IMR-90 (cell line): ENCODE results near the gene TSPAN33. TPM values are rescaled to one million over a fixed set of nuclear protein-coding genes. Genes with fewer than 3 reads are reported as not detected.

ENCODE experiments used
- ATAC-seq: fragments of 200-7000 bp; cut with Tn5 transposase; 2 replicates; pipeline ENCODE4 v1.9.1; 2020; ENCODE audit warnings: low read depth, mild to moderate bottlenecking, moderate library complexity
- BruUV-seq: library from RNA; stranded (reverse); fragments of 400-500 nt; replicated peaks from 2 replicates; lab custom pipeline; 2021; lab: Mats Ljungman, UMichigan
- CTCF ChIA-PET: fragments of 300-600 bp; formaldehyde crosslinking; extraction: SDS; loops from one replicate; lab custom pipeline; 2021; ENCODE audit warnings: antibody characterized with exemption; lab: Yijun Ruan, JAX
- POLR2A ChIA-PET: fragments of 300-600 bp; sonication (Branson Sonifier 250); formaldehyde crosslinking; loops from one replicate; lab custom pipeline; 2022; ENCODE audit warnings: antibody characterized with exemption; ENCODE audit not compliant: unreplicated experiment; lab: Charles Lee
- DNase-seq: peaks from one replicate; pipeline ENCODE4 v3.0.0; 2013
- H2AFZ ChIP-seq: replicated peaks from 2 replicates; pipeline ENCODE3; 2013; ENCODE audit warnings: low read length, mild to moderate bottlenecking; ENCODE audit not compliant: poor library complexity
- H2AK5ac ChIP-seq: 2 replicates; pipeline ENCODE4 v1.6.1; 2013; ENCODE audit warnings: low read depth, low read length, inconsistent platforms
- H2AK9ac ChIP-seq: replicated peaks from 2 replicates; pipeline ENCODE3; 2013; ENCODE audit warnings: mild to moderate bottlenecking, low read depth, low read length, moderate library complexity; ENCODE audit not compliant: poor library complexity
- H2BK120ac ChIP-seq: 2 replicates; pipeline ENCODE4 v1.6.1; 2013; ENCODE audit warnings: low read depth, low read length, inconsistent platforms
- H2BK15ac ChIP-seq: 3 replicates; pipeline ENCODE4 v1.6.1; 2013; ENCODE audit warnings: low read depth, low read length, inconsistent platforms
- H2BK20ac ChIP-seq: 2 replicates; pipeline ENCODE4 v1.6.1; 2013; ENCODE audit warnings: low read depth, mild to moderate bottlenecking, inconsistent platforms, low read length, moderate library complexity
- H2BK5ac ChIP-seq: 2 replicates; pipeline ENCODE4 v1.6.1; 2013; ENCODE audit warnings: mild to moderate bottlenecking, low read depth, low read length, inconsistent platforms; ENCODE audit not compliant: poor library complexity, severe bottlenecking
- H3K14ac ChIP-seq: replicated peaks from 2 replicates; pipeline ENCODE4 v1.6.1; 2013; ENCODE audit warnings: low read depth, low read length, inconsistent platforms
- H3K18ac ChIP-seq: 2 replicates; pipeline ENCODE4 v1.6.1; 2013; ENCODE audit warnings: low read depth, low read length, control low read depth
- H3K23ac ChIP-seq: 2 replicates; pipeline ENCODE4 v1.6.1; 2013; ENCODE audit warnings: low read depth, low read length, inconsistent platforms
- H3K27ac ChIP-seq: 2 replicates; pipeline ENCODE4 v1.5.1; 2013; ENCODE audit warnings: mild to moderate bottlenecking, control low read depth, low read length; ENCODE audit not compliant: insufficient read depth
- H3K27me3 ChIP-seq: 2 replicates; pipeline ENCODE4 v1.6.1; 2013; ENCODE audit warnings: low read length; ENCODE audit not compliant: control insufficient read depth, insufficient read depth
- H3K36me3 ChIP-seq: 2 replicates; pipeline ENCODE4 v1.6.1; 2013; ENCODE audit warnings: low read length, mixed read lengths; ENCODE audit not compliant: control insufficient read depth, insufficient read depth
- H3K4ac ChIP-seq: 2 replicates; pipeline ENCODE4 v1.6.1; 2013; ENCODE audit warnings: low read depth, low read length, inconsistent platforms
- H3K4me1 ChIP-seq: 2 replicates; pipeline ENCODE4 v1.6.1; 2013; ENCODE audit warnings: low read length, mixed read lengths; ENCODE audit not compliant: control insufficient read depth, insufficient read depth
- H3K4me2 ChIP-seq: 2 replicates; pipeline ENCODE4 v1.6.1; 2013; ENCODE audit warnings: low read depth, mild to moderate bottlenecking, control low read depth, low read length, moderate library complexity
- H3K4me3 ChIP-seq: 2 replicates; pipeline ENCODE4 v1.5.1; 2013; ENCODE audit warnings: low read depth, mild to moderate bottlenecking, control low read depth, low read length, moderate library complexity; ENCODE audit not compliant: insufficient read depth
- H3K56ac ChIP-seq: 2 replicates; pipeline ENCODE4 v1.6.1; 2013; ENCODE audit warnings: low read length, inconsistent platforms; ENCODE audit not compliant: insufficient read depth; ENCODE audit errors: extremely low read depth
- H3K79me1 ChIP-seq, 2 experiments: 2 replicates each; pipeline ENCODE4 v1.6.1; 2013; ENCODE audit warnings: low read length in 2 of 2, inconsistent platforms in 1 of 2, low read depth in 1 of 2
- H3K9ac ChIP-seq: 2 replicates; pipeline ENCODE4 v1.6.1; 2013; ENCODE audit warnings: low read depth, low read length, control low read depth
- H3K9me1 ChIP-seq: 2 replicates; pipeline ENCODE4 v1.6.1; 2013; ENCODE audit warnings: low read length, inconsistent platforms; ENCODE audit not compliant: insufficient read depth
- H3K9me3 ChIP-seq: 2 replicates; pipeline ENCODE4 v1.6.1; 2013; ENCODE audit warnings: low read length; ENCODE audit not compliant: control insufficient read depth, insufficient read depth
- H4K20me1 ChIP-seq: 2 replicates; pipeline ENCODE4 v1.6.1; 2013; ENCODE audit warnings: low read length, inconsistent platforms; ENCODE audit not compliant: insufficient read depth
- H4K5ac ChIP-seq: 2 replicates; pipeline ENCODE4 v1.6.1; 2013; ENCODE audit warnings: mild to moderate bottlenecking, low read depth, low read length, control low read depth
- H4K8ac ChIP-seq, 2 experiments: 2 replicates each; pipeline ENCODE4 v1.6.1; 2013; ENCODE audit warnings: low read depth in 2 of 2, low read length in 2 of 2, control low read depth in 1 of 2, inconsistent platforms in 1 of 2
- H4K91ac ChIP-seq: 2 replicates; pipeline ENCODE4 v1.6.1; 2013; ENCODE audit warnings: low read depth, low read length, inconsistent platforms; ENCODE audit not compliant: insufficient read depth
- BHLHE40 ChIP-seq: fragments of 150-350 bp; IDR thresholded peaks from 2 replicates; pipeline ENCODE4 v1.6.1; 2016; ENCODE audit warnings: mild to moderate bottlenecking, low read depth, low read length
- CEBPB ChIP-seq: IDR thresholded peaks from 2 replicates; pipeline ENCODE4 v1.6.1; 2012; ENCODE audit warnings: low read depth, low read length, improper control_type of control experiment
- CHD1 ChIP-seq: IDR thresholded peaks from 2 replicates; pipeline ENCODE4 v1.6.1; 2012; ENCODE audit warnings: low read depth, low read length, improper control_type of control experiment
- FOS ChIP-seq: fragments of 150-350 bp; IDR thresholded peaks from 2 replicates; pipeline ENCODE4 v1.6.1; 2016; ENCODE audit warnings: low read depth, low read length
- MAFK ChIP-seq: IDR thresholded peaks from 2 replicates; pipeline ENCODE4 v1.6.1; 2012; ENCODE audit warnings: low read depth, low read length, improper control_type of control experiment
- MAZ ChIP-seq: IDR thresholded peaks from 2 replicates; pipeline ENCODE4 v1.6.1; 2012; ENCODE audit warnings: low read depth, mild to moderate bottlenecking, low read length, improper control_type of control experiment, moderate library complexity, borderline replicate concordance
- MXI1 ChIP-seq: IDR thresholded peaks from 2 replicates; pipeline ENCODE4 v1.6.1; 2012; ENCODE audit warnings: low read depth, mild to moderate bottlenecking, low read length, moderate library complexity, borderline replicate concordance
- NFE2L2 ChIP-seq: fragments of 150-350 bp; IDR thresholded peaks from 2 replicates; pipeline ENCODE4 v1.6.1; 2016; ENCODE audit warnings: low read depth, mild to moderate bottlenecking, low read length
- POLR2A ChIP-seq: IDR thresholded peaks from 2 replicates; pipeline ENCODE4 v1.6.1; 2012; ENCODE audit warnings: mild to moderate bottlenecking, low read depth, low read length
- RAD21 ChIP-seq: IDR thresholded peaks from 2 replicates; pipeline ENCODE4 v1.6.1; 2012; ENCODE audit warnings: low read length, improper control_type of control experiment
- RFX5 ChIP-seq: IDR thresholded peaks from 2 replicates; pipeline ENCODE4 v1.8.0; 2012; ENCODE audit warnings: low read depth, mild to moderate bottlenecking, low read length, moderate library complexity
- WGBS, 2 experiments: methylation state at CpG; one replicate each; pipeline versions ENCODE4 v1.1.5 to v1.1.7; 2013; ENCODE audit warnings: missing lambda C conversion rate in 2 of 2; ENCODE audit not compliant: insufficient read length in 1 of 2; ENCODE audit errors: extremely low coverage in 2 of 2; 5-methylcytosine and 5-hydroxymethylcytosine counted together
- dilution Hi-C: fragments of 300-500 bp; cut with HindIII; formaldehyde crosslinking; loops from one replicate; pipeline ENCODE4 v1.14.3; 2018; ENCODE audit warnings: low sequenced_read_pairs; ENCODE audit not compliant: unreplicated experiment
- in situ Hi-C: fragments of 300-500 bp; cut with MboI; formaldehyde crosslinking; loops from 3 replicates; pipeline ENCODE4 v1.14.3; 2019; ENCODE audit warnings: low sequenced_read_pairs, inconsistent platforms, mixed read lengths
- intact Hi-C: fragments of 100-400 bp; cut with micrococcal nuclease; formaldehyde crosslinking; loops from 2 replicates; pipeline ENCODE4 v1.10.0; 2022
- polyA plus RNA-seq, 3 experiments: library from polyadenylated mRNA; depleted of rRNA; stranded (reverse); fragments of >200 nt; gene quantifications; 2 replicates each; pipeline ENCODE4 v1.2.3, GENCODE V29; 2012; ENCODE audit warnings: low replicate concordance in 1 of 3
- total RNA-seq: library from RNA; depleted of rRNA; stranded (reverse); fragments of >200 nt; gene quantifications from 2 replicates; pipeline ENCODE4 v1.2.3, GENCODE V29; 2012
- TF ChIP-seq, protein P1 (sequence below): fragments of 150-350 bp; IDR thresholded peaks from 2 replicates; pipeline ENCODE4 v1.6.1; 2016; ENCODE audit warnings: low read depth, mild to moderate bottlenecking, low read length, moderate library complexity, borderline replicate concordance
- TF ChIP-seq, protein P2 (sequence below): fragments of 150-350 bp; IDR thresholded peaks from 2 replicates; pipeline ENCODE4 v1.6.1; 2017; ENCODE audit warnings: mild to moderate bottlenecking, antibody characterized with exemption, low read length, low read depth

Gene TSPAN33
- total and polyA plus RNA-seq, 2 of the 4 experiments (the other 2 are of a cell fraction), result 0.17 to 0.36 TPM

DNA sequence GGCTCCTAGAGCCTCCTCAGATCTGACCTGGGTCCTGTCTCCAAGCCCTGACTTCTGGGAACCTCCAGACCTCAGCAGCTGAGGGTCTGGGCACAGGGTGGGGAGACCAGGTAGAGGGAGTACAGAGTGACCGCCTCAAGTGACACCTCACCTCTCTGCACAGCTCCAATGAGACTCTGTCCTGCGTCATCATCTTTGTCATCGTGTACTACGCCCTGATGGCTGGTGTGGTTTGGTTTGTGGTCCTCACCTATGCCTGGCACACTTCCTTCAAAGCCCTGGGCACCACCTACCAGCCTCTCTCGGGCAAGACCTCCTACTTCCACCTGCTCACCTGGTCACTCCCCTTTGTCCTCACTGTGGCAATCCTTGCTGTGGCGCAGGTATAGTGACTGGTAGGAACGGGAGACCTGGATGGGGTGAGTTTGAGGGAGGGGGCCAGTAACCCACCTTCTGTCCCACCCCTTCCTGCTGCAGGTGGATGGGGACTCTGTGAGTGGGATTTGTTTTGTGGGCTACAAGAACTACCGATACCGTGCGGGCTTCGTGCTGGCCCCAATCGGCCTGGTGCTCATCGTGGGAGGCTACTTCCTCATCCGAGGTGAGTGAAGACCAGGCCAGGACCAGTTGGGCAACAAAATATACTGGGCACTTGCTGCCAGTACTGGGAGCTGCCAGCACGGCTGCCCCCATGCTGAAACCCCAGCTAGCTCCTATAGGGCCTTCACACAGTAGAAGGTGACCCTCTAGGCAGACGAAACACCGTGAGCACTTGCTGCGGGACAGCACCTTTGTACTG is 61.7 kb downstream of the TSPAN33 start (continued):
- TF ChIP-seq, protein P1, sequence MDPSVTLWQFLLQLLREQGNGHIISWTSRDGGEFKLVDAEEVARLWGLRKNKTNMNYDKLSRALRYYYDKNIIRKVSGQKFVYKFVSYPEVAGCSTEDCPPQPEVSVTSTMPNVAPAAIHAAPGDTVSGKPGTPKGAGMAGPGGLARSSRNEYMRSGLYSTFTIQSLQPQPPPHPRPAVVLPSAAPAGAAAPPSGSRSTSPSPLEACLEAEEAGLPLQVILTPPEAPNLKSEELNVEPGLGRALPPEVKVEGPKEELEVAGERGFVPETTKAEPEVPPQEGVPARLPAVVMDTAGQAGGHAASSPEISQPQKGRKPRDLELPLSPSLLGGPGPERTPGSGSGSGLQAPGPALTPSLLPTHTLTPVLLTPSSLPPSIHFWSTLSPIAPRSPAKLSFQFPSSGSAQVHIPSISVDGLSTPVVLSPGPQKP, result no peak
- no peak for TF ChIP-seq CEBPB

DNA sequence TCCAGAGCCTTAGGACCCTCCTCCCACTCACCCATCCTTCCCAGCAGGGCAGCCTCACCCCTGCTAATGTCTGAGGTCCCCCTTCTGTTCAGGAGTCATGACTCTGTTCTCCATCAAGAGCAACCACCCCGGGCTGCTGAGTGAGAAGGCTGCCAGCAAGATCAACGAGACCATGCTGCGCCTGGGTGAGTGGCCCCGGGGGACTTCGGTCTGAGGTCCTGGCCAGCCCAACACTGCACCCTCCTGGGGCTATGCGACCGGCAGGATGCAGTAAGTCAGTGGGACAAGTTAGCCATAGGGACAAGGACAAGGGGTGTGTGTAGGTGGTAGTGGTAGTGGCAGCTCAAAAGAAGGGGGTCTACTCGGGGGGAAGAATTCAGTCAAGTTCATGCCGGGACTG is 64.2 kb downstream of the TSPAN33 start:
- Histone ChIP-seq H3K4me3 (no peak overlapping the region), H3K4me2 (no peak overlapping the region), H4K91ac (no peak overlapping the region), H3K27me3 (no peaks in the 10 kb centered on the region), H4K8ac (no peak overlapping the region), H3K9ac (no peak overlapping the region), H3K9me1 (no peaks in the 10 kb centered on the region), H4K5ac (no peak overlapping the region), H2AK9ac (no peak overlapping the region), H3K4ac (no peak overlapping the region), H2BK120ac (no peak overlapping the region), H3K79me1 (no peaks in the 10 kb centered on the region), H3K14ac (no peak overlapping the region), H2AK5ac (no peak overlapping the region), H2AFZ (no peak overlapping the region), H3K27ac (no peak overlapping the region), H2BK20ac (no peak overlapping the region), H2BK15ac (no peak overlapping the region), H3K56ac (no peak overlapping the region), H3K18ac (no peak overlapping the region), H2BK5ac (no peak overlapping the region), H3K9me3 (no peaks in the 10 kb centered on the region), H3K23ac (no peak overlapping the region), H3K4me1 (no peaks in the 10 kb centered on the region), H3K36me3 (peaks cover 56% of the 10 kb centered on the region), H4K20me1 (no peaks in the 10 kb centered on the region)
- DNase-seq (no peak), ATAC-seq (no peak)
- dilution Hi-C loops (no loop called here), intact Hi-C loops (no loop called here), in situ Hi-C loops (loop anchor here (5.0 kb wide), 1 partner anchor 41 kb away; no protein-coding TSS in a partner anchor)
- 80% methylated on average over 7 of the region's 9 CpGs; no CpG with 5 or more reads in 1 of the 2 experiments for WGBS, 2 experiments
- ChIA-PET CTCF (interaction anchor here (1.2 kb wide), 1 partner anchor 9 kb away, joined by 3 read pairs; no protein-coding TSS in a partner anchor), POLR2A (interaction anchor here (0.6 kb wide), 1 partner anchor 115 kb away, joined by 8 read pairs; no protein-coding TSS in a partner anchor)
- BruUV-seq, result no TSS peak
- TF ChIP-seq RAD21 (no peak), FOS (no peak), CHD1 (no peak), MAFK (no peak), NFE2L2 (no peak), POLR2A (no peak), CEBPB (no peak), MXI1 (no peak), BHLHE40 (no peak), RFX5 (no peak), MAZ (no peak)
- TF ChIP-seq, protein P2, sequence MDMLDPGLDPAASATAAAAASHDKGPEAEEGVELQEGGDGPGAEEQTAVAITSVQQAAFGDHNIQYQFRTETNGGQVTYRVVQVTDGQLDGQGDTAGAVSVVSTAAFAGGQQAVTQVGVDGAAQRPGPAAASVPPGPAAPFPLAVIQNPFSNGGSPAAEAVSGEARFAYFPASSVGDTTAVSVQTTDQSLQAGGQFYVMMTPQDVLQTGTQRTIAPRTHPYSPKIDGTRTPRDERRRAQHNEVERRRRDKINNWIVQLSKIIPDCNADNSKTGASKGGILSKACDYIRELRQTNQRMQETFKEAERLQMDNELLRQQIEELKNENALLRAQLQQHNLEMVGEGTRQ, result no peak
- TF ChIP-seq, protein P1, result no peak
